ENCODE results near the gene CAPZA1. TPM values are rescaled to one million over a fixed set of nuclear protein-coding genes. Genes with fewer than 3 reads are reported as not detected.

The CAPZA1 gene
- total RNA-seq, 2 donors from 2014 or later, result 111 to 122 TPM

GRCh38 chr1:112714313-112715263 lies 95.0 kb downstream of the CAPZA1 start:
- no peak for TF ChIP-seq CTCF (conservative IDR thresholded peaks at IDR 0.05)
- no peaks in the 10 kb centered on the region for H3K36me3 ChIP-seq (ENCODE audit: control insufficient read depth, insufficient read depth, low read length)
- WGBS, 2 experiments (ENCODE audit: insufficient coverage in 1 of 2, insufficient read length in 1 of 2), result 0 to 1% methylated on average over 34 to 85 of the region's 86 CpGs
- H3K4me1 ChIP-seq (ENCODE audit: control insufficient read depth, insufficient read depth, low read length), result no peaks in the 10 kb centered on the region
- H3K27me3 Mint-ChIP-seq (ENCODE audit: insufficient read depth), result peaks cover 72% of the 10 kb centered on the region
- no peaks in the 10 kb centered on the region for H3K9me3 Mint-ChIP-seq
- no peak overlapping the region for H3K27ac ChIP-seq (ENCODE audit: low read depth, low read length)
- H3K27ac Mint-ChIP-seq, result no peak overlapping the region
- no peaks in the 10 kb centered on the region for H3K9me3 ChIP-seq (ENCODE audit: control insufficient read depth, low read length)
- H3K4me3 ChIP-seq (ENCODE audit: low read length), result peak overlapping the region; percentile 76
- peaks cover 42% of the 10 kb centered on the region for H3K4me1 Mint-ChIP-seq
- H3K36me3 Mint-ChIP-seq (ENCODE audit: low read depth), result no peaks in the 10 kb centered on the region
- peak; percentile 78 for DNase-seq
- peaks cover 36% of the 10 kb centered on the region for H3K27me3 ChIP-seq (ENCODE audit: control insufficient read depth, insufficient read depth, low read length, poor library complexity, severe bottlenecking)
- H3K9ac ChIP-seq (ENCODE audit: extremely low read depth, low read length, poor library complexity, severe bottlenecking), result no peak overlapping the region
- H3K4me3 Mint-ChIP-seq, result peak overlapping the region; percentile 65

- no peak within 1 kb of the TSS for H3K9ac ChIP-seq (ENCODE audit: extremely low read depth, low read length, poor library complexity, severe bottlenecking)
- H3K27ac ChIP-seq (ENCODE audit: low read depth, low read length), result no peak within 1 kb of the TSS
- no peaks in the 10 kb centered on the region for H3K36me3 Mint-ChIP-seq (ENCODE audit: low read depth)
- no peaks in the 10 kb centered on the region for H3K4me1 ChIP-seq (ENCODE audit: control insufficient read depth, insufficient read depth, low read length)
- H3K27ac Mint-ChIP-seq, result peak within 1 kb of the TSS; percentile 79
- peak; percentile 100 for DNase-seq
- 0 to 1% methylated on average over 17 to 51 of the region's 51 CpGs for WGBS, 2 experiments (ENCODE audit: insufficient coverage in 1 of 2, insufficient read length in 1 of 2)
- peaks cover 47% of the 10 kb centered on the region for H3K4me1 Mint-ChIP-seq
- peak within 1 kb of the TSS; percentile 65 for H3K4me3 Mint-ChIP-seq
- H3K36me3 ChIP-seq (ENCODE audit: control insufficient read depth, insufficient read depth, low read length), result no peaks in the 10 kb centered on the region
- peaks cover 72% of the 10 kb centered on the region for H3K27me3 Mint-ChIP-seq (ENCODE audit: insufficient read depth)
- H3K27me3 ChIP-seq (ENCODE audit: control insufficient read depth, insufficient read depth, low read length, poor library complexity, severe bottlenecking), result peaks cover 45% of the 10 kb centered on the region
- no peaks in the 10 kb centered on the region for H3K9me3 Mint-ChIP-seq
- no peak for TF ChIP-seq CTCF (conservative IDR thresholded peaks at IDR 0.05)
- no peaks in the 10 kb centered on the region for H3K9me3 ChIP-seq (ENCODE audit: control insufficient read depth, low read length)
- peak within 1 kb of the TSS; percentile 90 for H3K4me3 ChIP-seq (ENCODE audit: low read length)
These were observed 95.8 kb downstream of the CAPZA1 start, which contains the start of gene PPM1J for GRCh38 chr1:112715264-112716053. TSS of gene PPM1J (minus strand) at chr1:112715332. CDS start at chr1:112715301, 31 bp downstream.

GRCh38 chr1:112716133-112716720 lies 96.6 kb downstream of the CAPZA1 start:
- peak; percentile 97 for DNase-seq
- Histone ChIP-seq H3K9ac (ENCODE audit: extremely low read depth, low read length, poor library complexity, severe bottlenecking) (no peak overlapping the region), H3K36me3 (ENCODE audit: control insufficient read depth, insufficient read depth, low read length) (no peaks in the 10 kb centered on the region), H3K4me3 (ENCODE audit: low read length) (peak overlapping the region; percentile 90), H3K27me3 (ENCODE audit: control insufficient read depth, insufficient read depth, low read length, poor library complexity, severe bottlenecking) (peaks cover 52% of the 10 kb centered on the region), H3K27ac (ENCODE audit: low read depth, low read length) (no peak overlapping the region), H3K4me1 (ENCODE audit: control insufficient read depth, insufficient read depth, low read length) (no peaks in the 10 kb centered on the region), H3K9me3 (ENCODE audit: control insufficient read depth, low read length) (no peaks in the 10 kb centered on the region)
- Mint-ChIP-seq H3K27ac (peak overlapping the region; percentile 79), H3K27me3 (ENCODE audit: insufficient read depth) (peaks cover 73% of the 10 kb centered on the region), H3K4me1 (peaks cover 46% of the 10 kb centered on the region), H3K36me3 (ENCODE audit: low read depth) (no peaks in the 10 kb centered on the region), H3K4me3 (peak overlapping the region; percentile 65), H3K9me3 (no peaks in the 10 kb centered on the region)
- WGBS, 2 experiments (ENCODE audit: insufficient coverage in 1 of 2, insufficient read length in 1 of 2), result 17 to 22% methylated on average over 10 to 13 of the region's 13 CpGs
- peak; percentile 98 for TF ChIP-seq CTCF (conservative IDR thresholded peaks at IDR 0.05)

Measured in endodermal cell (in vitro differentiated cells).